Measurements from ENCODE around the gene CCSER1.

Gene CCSER1

DNA sequence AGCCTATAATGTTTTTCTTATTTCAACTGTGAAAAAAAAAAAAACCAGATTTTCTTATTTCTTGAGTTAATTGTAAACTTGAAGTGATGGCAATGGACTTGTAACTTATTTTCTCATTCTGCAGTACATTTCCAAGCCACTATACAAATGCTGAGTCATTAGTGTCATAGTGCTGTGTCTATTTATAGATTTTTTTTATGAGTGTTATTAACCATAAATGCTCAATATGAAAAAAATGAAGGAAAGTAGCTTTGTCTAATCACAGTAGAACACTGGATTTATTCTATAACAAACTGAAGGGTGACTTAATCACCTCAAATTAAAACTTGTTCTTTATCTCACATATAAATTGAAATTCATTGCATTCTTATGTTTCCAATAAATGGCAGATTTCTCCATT, 718.6 kb downstream of the CCSER1 start:
- no peak overlapping the region for H3K4me2 ChIP-seq (ENCODE audit: low read length)
- no peaks in the 10 kb centered on the region for H3K27me3 ChIP-seq (ENCODE audit: control insufficient read depth, low read length)
- H3K9me3 ChIP-seq (ENCODE audit: control insufficient read depth, insufficient read depth, low read length), result no peaks in the 10 kb centered on the region
- TF ChIP-seq EZH2phosphoT487 (IDR thresholded peaks at IDR 0.05; ENCODE audit: borderline replicate concordance, low read length), result no peak
- no peak for TF ChIP-seq CTCF (IDR thresholded peaks at IDR 0.05; ENCODE audit: low read depth, low read length, poor library complexity, severe bottlenecking)
- no peaks in the 10 kb centered on the region for H3F3A ChIP-seq (ENCODE audit: control insufficient read depth, insufficient read depth)
- H3K9me2 ChIP-seq (replicated peaks; ENCODE audit: control insufficient read depth, low read length), result no peaks in the 10 kb centered on the region
- H4K20me1 ChIP-seq (ENCODE audit: control insufficient read depth, insufficient read depth, low read depth, low read length), result no peaks in the 10 kb centered on the region
- H3K4me3 ChIP-seq (ENCODE audit: low read length), result no peak overlapping the region
- H3K4me1 ChIP-seq (ENCODE audit: control insufficient read depth, low read length), result no peaks in the 10 kb centered on the region
- H3K79me2 ChIP-seq (ENCODE audit: control insufficient read depth, low read length), result no peaks in the 10 kb centered on the region
- no peaks in the 10 kb centered on the region for H3K36me3 ChIP-seq (ENCODE audit: control insufficient read depth, low read length)
- H3K27ac ChIP-seq (ENCODE audit: low read depth, low read length), result no peak overlapping the region

DNA sequence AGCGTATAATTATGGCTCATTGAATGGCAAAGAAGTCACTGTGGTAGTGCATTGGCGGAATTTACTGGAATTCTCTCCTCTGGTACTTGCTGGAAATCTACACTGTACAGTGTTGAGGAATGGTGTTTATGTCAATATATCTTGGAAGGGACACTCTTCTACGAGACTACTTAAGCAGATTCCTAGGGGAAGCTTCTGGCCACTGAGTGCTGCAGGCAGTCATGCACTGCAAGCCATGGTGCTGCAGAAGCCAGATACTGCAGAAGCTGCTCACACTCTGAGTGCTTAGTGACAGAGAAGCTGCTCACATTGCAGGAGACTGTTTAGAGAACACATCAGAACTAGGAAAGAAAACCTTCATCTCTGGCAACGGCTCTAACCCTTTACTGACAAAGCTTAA, 725.0 kb downstream of the CCSER1 start:
- no peaks in the 10 kb centered on the region for H3K4me1 ChIP-seq (ENCODE audit: control insufficient read depth, low read length)
- H3K4me3 ChIP-seq (ENCODE audit: low read length), result no peak overlapping the region
- no peaks in the 10 kb centered on the region for H4K20me1 ChIP-seq (ENCODE audit: control insufficient read depth, insufficient read depth, low read depth, low read length)
- H3K27me3 ChIP-seq (ENCODE audit: control insufficient read depth, low read length), result no peaks in the 10 kb centered on the region
- TF ChIP-seq CTCF (IDR thresholded peaks at IDR 0.05; ENCODE audit: low read depth, low read length, poor library complexity, severe bottlenecking) (no peak), EZH2phosphoT487 (IDR thresholded peaks at IDR 0.05; ENCODE audit: borderline replicate concordance, low read length) (no peak)
- H3K27ac ChIP-seq (ENCODE audit: low read depth, low read length), result no peak overlapping the region
- H3F3A ChIP-seq (ENCODE audit: control insufficient read depth, insufficient read depth), result no peaks in the 10 kb centered on the region
- H3K9me2 ChIP-seq (replicated peaks; ENCODE audit: control insufficient read depth, low read length), result no peaks in the 10 kb centered on the region
- no peaks in the 10 kb centered on the region for H3K9me3 ChIP-seq (ENCODE audit: control insufficient read depth, insufficient read depth, low read length)
- no peaks in the 10 kb centered on the region for H3K36me3 ChIP-seq (ENCODE audit: control insufficient read depth, low read length)
- H3K79me2 ChIP-seq (ENCODE audit: control insufficient read depth, low read length), result no peaks in the 10 kb centered on the region
- H3K4me2 ChIP-seq (ENCODE audit: low read length), result no peak overlapping the region

DNA sequence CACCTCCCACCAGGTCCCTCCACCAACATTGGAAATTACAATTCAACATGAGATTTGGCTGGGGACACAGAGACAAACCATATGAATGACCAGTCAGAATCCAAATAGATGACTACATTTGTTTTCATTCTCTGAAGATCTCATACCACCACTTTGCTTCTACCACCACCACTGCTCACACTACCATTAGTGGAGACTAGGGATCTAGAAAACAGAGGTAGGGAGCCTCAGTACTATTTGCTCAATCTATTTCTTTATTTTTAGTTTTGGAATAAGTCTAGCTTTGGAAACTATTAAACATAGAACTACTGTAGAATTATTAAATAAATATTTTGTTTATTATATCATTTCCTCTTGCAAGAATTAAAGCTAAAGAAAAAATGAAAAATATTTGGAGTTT, 727.9 kb downstream of the CCSER1 start:
- Histone ChIP-seq H4K20me1 (ENCODE audit: control insufficient read depth, insufficient read depth, low read depth, low read length) (no peaks in the 10 kb centered on the region), H3K9me2 (replicated peaks; ENCODE audit: control insufficient read depth, low read length) (no peaks in the 10 kb centered on the region), H3K36me3 (ENCODE audit: control insufficient read depth, low read length) (no peaks in the 10 kb centered on the region), H3K4me1 (ENCODE audit: control insufficient read depth, low read length) (no peaks in the 10 kb centered on the region), H3K79me2 (ENCODE audit: control insufficient read depth, low read length) (no peaks in the 10 kb centered on the region), H3K4me3 (ENCODE audit: low read length) (no peak overlapping the region), H3K27ac (ENCODE audit: low read depth, low read length) (no peak overlapping the region), H3F3A (ENCODE audit: control insufficient read depth, insufficient read depth) (no peaks in the 10 kb centered on the region), H3K4me2 (ENCODE audit: low read length) (no peak overlapping the region), H3K9me3 (ENCODE audit: control insufficient read depth, insufficient read depth, low read length) (no peaks in the 10 kb centered on the region), H3K27me3 (ENCODE audit: control insufficient read depth, low read length) (no peaks in the 10 kb centered on the region)
- TF ChIP-seq EZH2phosphoT487 (IDR thresholded peaks at IDR 0.05; ENCODE audit: borderline replicate concordance, low read length), result no peak
- no peak for TF ChIP-seq CTCF (IDR thresholded peaks at IDR 0.05; ENCODE audit: low read depth, low read length, poor library complexity, severe bottlenecking)
